HFFc6 (cell line): ENCODE measurements around the gene TSPAN2. TPM values are rescaled to one million over a fixed set of nuclear protein-coding genes. Genes with fewer than 3 reads are reported as not detected.

Experiments used
- DNase-seq: peaks from one replicate; pipeline ENCODE4 v3.0.0-alpha.2; 2018
- H3K27ac Mint-ChIP-seq: 2 replicates; pipeline ENCODE4 v1.8.0; 2020; ENCODE audit warnings: mild to moderate bottlenecking, mixed read lengths
- H3K27me3 Mint-ChIP-seq: 2 replicates; pipeline ENCODE4 v1.8.0; 2021; ENCODE audit warnings: mild to moderate bottlenecking, moderate library complexity, mixed read lengths; ENCODE audit not compliant: insufficient read depth
- H3K36me3 Mint-ChIP-seq: 2 replicates; pipeline ENCODE4 v1.8.0; 2021; ENCODE audit warnings: low read depth, mixed read lengths
- H3K4me1 Mint-ChIP-seq: 2 replicates; pipeline ENCODE4 v1.8.0; 2020; ENCODE audit warnings: low read depth, mixed read lengths
- H3K4me3 Mint-ChIP-seq: 2 replicates; pipeline ENCODE4 v1.8.0; 2020; ENCODE audit warnings: mild to moderate bottlenecking, moderate library complexity, mixed read lengths
- H3K9me3 Mint-ChIP-seq: 2 replicates; pipeline ENCODE4 v1.8.0; 2020; ENCODE audit warnings: mild to moderate bottlenecking, mixed read lengths
- CTCF ChIP-seq: fragments of 200-600 bp; sonication (generic); IDR thresholded peaks from 2 replicates; pipeline ENCODE4 v1.5.0; 2021; ENCODE audit warnings: antibody characterized with exemption, mild to moderate bottlenecking
- total RNA-seq, 6 experiments: library from RNA; stranded (reverse); fragmentation: NEBNext Ultra II Directional; extraction: Animal tissue kit (Norgen Biotek cat#: 25700); gene quantifications; 2 replicates in 1 of 6; 3 replicates in 5 of 6; pipeline ENCODE4 v1.2.3, GENCODE V29; 2021

TSPAN2 gene
- total RNA-seq, 6 experiments from 2014 or later: 4.2 to 6.9 (median 5.1) TPM

- peaks cover 2% of the 10 kb centered on the region for H3K27me3 Mint-ChIP-seq
- H3K9me3 Mint-ChIP-seq: no peaks in the 10 kb centered on the region
- H3K36me3 Mint-ChIP-seq: no peaks in the 10 kb centered on the region
- no peak overlapping the region for H3K4me3 Mint-ChIP-seq
- TF ChIP-seq CTCF: no peak
- DNase-seq: no peak
- peaks cover 47% of the 10 kb centered on the region for H3K4me1 Mint-ChIP-seq
- H3K27ac Mint-ChIP-seq: no peak overlapping the region
Measured at GRCh38 chr1:115071012-115071664, 18.2 kb downstream of the TSPAN2 start.

DNA sequence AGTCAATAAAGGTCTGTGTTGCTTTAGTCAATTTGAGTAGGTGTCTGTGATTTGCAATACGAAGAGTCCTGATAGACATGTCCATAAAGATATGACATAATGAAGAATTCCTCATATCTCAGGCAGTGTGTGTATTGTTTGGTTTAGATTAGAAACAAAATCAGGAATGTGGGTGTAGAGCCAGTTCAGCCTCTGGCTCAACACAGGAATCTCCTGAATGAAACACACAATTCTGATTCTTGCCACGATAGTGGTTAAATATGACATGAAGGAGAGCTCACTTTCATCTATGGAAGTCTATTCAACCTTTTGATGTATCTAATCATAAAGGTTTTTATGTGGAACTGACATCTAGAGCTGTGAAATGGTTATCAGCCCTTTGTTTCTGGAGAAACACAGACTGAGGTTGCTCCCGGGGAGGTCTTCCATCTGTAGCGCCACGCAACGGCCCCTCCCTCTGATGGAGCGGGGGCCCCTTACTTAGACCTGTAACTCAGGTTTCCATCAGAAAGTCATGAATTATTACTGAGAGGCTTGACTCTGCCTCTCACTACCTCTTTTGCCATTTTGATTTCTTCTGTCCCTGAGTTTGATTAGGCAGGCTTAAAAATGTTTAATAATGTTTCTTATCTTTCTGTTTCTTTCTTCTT is 19.5 kb downstream of the TSPAN2 start:
- peaks cover 2% of the 10 kb centered on the region for H3K27me3 Mint-ChIP-seq
- H3K4me3 Mint-ChIP-seq: no peak overlapping the region
- peaks cover 39% of the 10 kb centered on the region for H3K4me1 Mint-ChIP-seq
- peak overlapping the region; percentile 32; the same call in 1 of the 2 replicates for H3K27ac Mint-ChIP-seq
- no peak for DNase-seq
- no peak for TF ChIP-seq CTCF
- no peaks in the 10 kb centered on the region for H3K9me3 Mint-ChIP-seq
- H3K36me3 Mint-ChIP-seq: no peaks in the 10 kb centered on the region

GRCh38 chr1:115068826-115069585 is 20.3 kb downstream of the TSPAN2 start:
- DNase-seq: peak; percentile 66
- TF ChIP-seq CTCF: no peak
- Mint-ChIP-seq H3K4me1 (peaks cover 39% of the 10 kb centered on the region), H3K36me3 (no peaks in the 10 kb centered on the region), H3K27me3 (peaks cover 2% of the 10 kb centered on the region), H3K27ac (peak overlapping the region; percentile 32), H3K4me3 (no peak overlapping the region; the same call in 1 of the 2 replicates), H3K9me3 (no peaks in the 10 kb centered on the region)

- peaks cover 50% of the 10 kb centered on the region for H3K4me1 Mint-ChIP-seq
- TF ChIP-seq CTCF: no peak
- peak overlapping the region; percentile 30; the same call in 1 of the 2 replicates for H3K4me3 Mint-ChIP-seq
- H3K27me3 Mint-ChIP-seq: peaks cover 2% of the 10 kb centered on the region
- peak; percentile 68 for DNase-seq
- no peaks in the 10 kb centered on the region for H3K9me3 Mint-ChIP-seq
- H3K27ac Mint-ChIP-seq: peak overlapping the region; percentile 20; the same call in 1 of the 2 replicates
- no peaks in the 10 kb centered on the region; the same call in 1 of the 2 replicates for H3K36me3 Mint-ChIP-seq
Measured at GRCh38 chr1:115067161-115067859, 22.0 kb downstream of the TSPAN2 start.

DNA sequence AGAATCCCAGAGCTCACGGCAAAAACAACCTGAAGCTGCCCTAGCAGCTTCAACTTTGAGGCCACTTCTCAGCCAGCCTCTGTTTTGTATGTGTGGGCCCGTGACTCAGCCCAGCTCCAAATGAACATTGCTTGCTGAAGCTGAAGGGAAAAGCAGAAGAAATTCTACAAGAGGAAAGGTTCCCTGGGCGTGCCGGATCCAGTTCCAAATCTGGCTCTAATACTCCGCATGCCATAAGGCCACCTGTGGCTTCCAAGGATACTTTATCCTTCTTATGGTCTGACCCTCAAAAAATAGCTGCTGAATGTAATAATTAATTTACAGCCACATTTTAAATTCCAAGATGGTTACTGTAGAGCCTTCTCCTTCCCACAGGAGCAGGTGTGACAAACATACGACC is 24.3 kb downstream of the TSPAN2 start:
- no peaks in the 10 kb centered on the region; the same call in 1 of the 2 replicates for H3K36me3 Mint-ChIP-seq
- no peak for DNase-seq
- H3K4me3 Mint-ChIP-seq: no peak overlapping the region
- H3K27me3 Mint-ChIP-seq: no peaks in the 10 kb centered on the region; the same call in 1 of the 2 replicates
- H3K9me3 Mint-ChIP-seq: no peaks in the 10 kb centered on the region
- TF ChIP-seq CTCF: no peak
- H3K4me1 Mint-ChIP-seq: peaks cover 46% of the 10 kb centered on the region
- H3K27ac Mint-ChIP-seq: no peak overlapping the region
